Bronchial epithelial cell (primary cell): ENCODE results near the gene GRIN2C. TPM values are rescaled to one million over a fixed set of nuclear protein-coding genes. Genes with fewer than 3 reads are reported as not detected.
A peak's percentile ranks its signal among the peaks of the same experiment; 100 is the strongest.

Source experiments
- DNase-seq: peaks from one replicate; pipeline ENCODE4 v3.0.0-alpha.2; 2010; ENCODE audit warnings: low read depth
- FAIRE-seq: peaks from 2 replicates; lab custom pipeline; 2011; peaks lifted over from hg19 to GRCh38; lab: Jason Lieb, UNC
- H3K27me3 ChIP-seq: 2 replicates; pipeline ENCODE4 v1.5.1; 2011; ENCODE audit warnings: low read length; ENCODE audit not compliant: control insufficient read depth, insufficient read depth
- H3K36me3 ChIP-seq: 2 replicates; pipeline ENCODE4 v1.5.1; 2011; ENCODE audit warnings: low read length; ENCODE audit not compliant: control insufficient read depth, insufficient read depth
- H3K4me3 ChIP-seq: 2 replicates; pipeline ENCODE4 v1.5.1; 2011; ENCODE audit warnings: mild to moderate bottlenecking, low read depth, low read length, control low read depth
- CTCF ChIP-seq: IDR thresholded peaks from 2 replicates; pipeline ENCODE4 v1.5.1; 2011; ENCODE audit warnings: mild to moderate bottlenecking, moderate library complexity, low read length, control low read depth, inconsistent platforms; ENCODE audit not compliant: insufficient read depth, severe bottlenecking
- total RNA-seq: library from RNA; depleted of rRNA; stranded (reverse); fragments of >200 nt; gene quantifications from 2 replicates; pipeline ENCODE4 v1.2.1, GENCODE V29; 2014

GRIN2C gene
- total RNA-seq, 1 donor from 2014 or later, result under 0.01 TPM

- DNase-seq, result no peak
- Histone ChIP-seq H3K4me3 (no peak overlapping the region), H3K27me3 (no peaks in the 10 kb centered on the region), H3K36me3 (no peaks in the 10 kb centered on the region)
- no peak for TF ChIP-seq CTCF
- FAIRE-seq, result no peak
Measured at GRCh38 chr17:74903034-74903433, 43.3 kb upstream of the GRIN2C start.

DNA sequence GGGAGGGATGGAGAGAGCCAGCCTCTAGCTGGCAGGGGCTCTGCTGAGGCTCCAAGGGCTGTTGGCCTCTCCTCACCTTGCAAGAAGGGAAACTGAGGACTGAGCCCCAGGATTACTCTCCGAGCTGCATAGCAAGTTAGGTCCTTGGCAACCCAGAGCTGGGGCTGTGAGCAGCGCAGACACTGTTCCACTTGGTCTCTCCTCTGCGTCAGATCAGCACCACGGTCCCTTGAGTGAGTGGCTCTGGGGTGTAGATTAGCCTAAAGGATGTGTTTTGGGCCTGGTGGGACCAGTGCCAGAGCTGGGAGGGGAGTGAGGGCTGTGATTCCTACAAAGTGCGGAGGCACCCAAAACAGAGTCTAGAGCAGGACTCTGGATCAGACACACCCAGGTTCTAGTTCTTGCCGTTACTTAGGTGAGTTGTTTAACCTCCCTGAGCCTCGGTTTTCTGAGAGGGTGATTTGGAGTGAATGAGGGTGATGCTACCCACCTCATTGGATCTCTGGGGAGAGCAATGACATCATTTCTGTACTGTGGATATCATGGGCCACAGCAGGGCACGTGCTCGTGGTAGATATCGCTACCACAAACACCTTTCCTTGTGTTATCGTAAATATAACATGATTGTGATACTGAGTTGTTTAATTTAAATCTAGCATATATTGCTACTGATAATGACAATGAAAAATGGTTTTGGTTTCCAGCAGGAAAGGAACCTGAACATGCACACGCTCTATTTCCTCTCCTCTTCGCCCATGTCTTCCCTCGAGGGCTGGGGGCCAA is 41.9 kb upstream of the GRIN2C start:
- no peak for TF ChIP-seq CTCF

DNA sequence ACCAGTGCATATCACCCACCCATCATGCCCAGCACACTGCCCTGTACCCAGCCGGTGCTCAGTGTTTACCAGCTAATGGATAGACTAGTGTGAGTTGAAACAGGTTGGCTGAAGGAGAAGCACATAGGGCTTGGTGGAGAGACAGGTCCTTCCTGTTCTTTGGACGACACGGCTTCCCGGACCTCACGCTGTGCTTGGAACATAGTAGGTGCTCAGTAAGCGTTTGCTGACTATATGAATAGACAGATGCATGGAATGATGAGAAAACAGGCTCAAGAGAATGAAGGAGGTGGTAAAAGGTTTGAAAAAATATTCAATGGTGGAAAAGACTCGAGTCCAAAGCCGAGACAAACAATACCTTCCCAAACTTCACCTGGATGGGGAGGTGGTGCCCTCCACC is 40.5 kb upstream of the GRIN2C start:
- peak; percentile 83 for FAIRE-seq
- no peak for TF ChIP-seq CTCF
- peaks cover 1% of the 10 kb centered on the region for H3K27me3 ChIP-seq

More for the DNA sequence above, 41.9 kb upstream of the GRIN2C start:
- Histone ChIP-seq H3K27me3 (peaks cover under 1% of the 10 kb centered on the region), H3K4me3 (no peak overlapping the region), H3K36me3 (no peaks in the 10 kb centered on the region)
- FAIRE-seq (no peak), DNase-seq (no peak)

DNA sequence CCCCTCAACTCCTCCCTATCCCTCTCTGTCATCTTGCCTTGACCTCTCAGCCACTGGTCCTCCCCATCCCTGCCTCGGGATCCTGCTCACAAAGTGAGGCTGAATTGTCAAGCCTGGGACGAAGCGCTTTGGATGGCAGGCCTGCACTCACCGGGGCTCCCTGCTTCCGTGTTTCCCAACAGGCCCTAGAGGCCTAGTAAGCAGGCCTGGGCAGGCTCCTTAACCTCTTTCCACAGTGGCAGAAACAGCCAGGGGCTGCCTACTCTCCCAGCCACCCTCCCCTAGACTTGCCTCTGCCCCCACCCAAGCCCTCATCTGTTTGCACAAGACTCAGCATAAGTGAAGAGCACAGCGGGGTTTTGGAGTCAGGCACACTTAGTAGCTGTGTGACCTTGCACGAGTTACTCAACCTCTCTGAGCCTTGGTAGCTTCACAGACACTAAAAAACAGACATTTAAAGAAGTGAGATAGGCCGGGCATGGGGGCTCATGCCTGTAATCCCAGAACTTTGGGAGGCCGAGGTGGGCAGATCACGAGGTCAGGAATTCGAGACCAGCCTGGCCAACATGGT is 38.8 kb upstream of the GRIN2C start:
- Histone ChIP-seq H3K36me3 (no peaks in the 10 kb centered on the region), H3K27me3 (peaks cover 13% of the 10 kb centered on the region), H3K4me3 (no peak overlapping the region)
- DNase-seq (peak; percentile 68), FAIRE-seq (peak; percentile 36)
- TF ChIP-seq CTCF, result no peak

More for the DNA sequence above, 40.5 kb upstream of the GRIN2C start:
- no peak overlapping the region for H3K4me3 ChIP-seq
- H3K36me3 ChIP-seq, result no peaks in the 10 kb centered on the region
- no peak for DNase-seq

GRCh38 chr17:74893936-74894671 is 34.4 kb upstream of the GRIN2C start:
- H3K27me3 ChIP-seq, result peaks cover 27% of the 10 kb centered on the region
- no peak overlapping the region for H3K4me3 ChIP-seq
- FAIRE-seq (no peak), DNase-seq (no peak)
- TF ChIP-seq CTCF, result no peak
- no peaks in the 10 kb centered on the region for H3K36me3 ChIP-seq
